Natural killer cell treated with Interleukin-12 subunit alpha and Interleukin-12 subunit beta and Interleukin-15 and Interleukin-18, amount 100 ng/mL, for 72 hours (primary cell): ENCODE measurements around the gene OR2T5. TPM values are rescaled to one million over a fixed set of nuclear protein-coding genes. Genes with fewer than 3 reads are reported as not detected.
"Not testable (repeated sequence)": the region's sequence is repeated elsewhere in the genome, so short reads cannot be mapped to it uniquely, and the experiment has no call there.

Source experiments
- ATAC-seq, 2 donors: fragments of 150-1000 bp; cut with Tn5 transposase in 1 of 2; sonication (Bioruptor Pico), chemical (Tn5 transposase) in 1 of 2; 2 replicates each; pipeline ENCODE4 v1.10.0; 2021
- DNase-seq: peaks from one replicate; pipeline ENCODE4 v3.0.0; 2022; ENCODE audit warnings: low spot score
- H3K27ac Mint-ChIP-seq, 2 donors: 1 replicate in 1 of 2; 2 replicates in 1 of 2; pipeline ENCODE4 v1.8.0; 2022; ENCODE audit warnings: mixed read lengths in 2 of 2, mild to moderate bottlenecking in 1 of 2, moderate library complexity in 1 of 2
- H3K27me3 Mint-ChIP-seq, 2 donors: 1 replicate in 1 of 2; 2 replicates in 1 of 2; pipeline ENCODE4 v1.8.0; 2022; ENCODE audit warnings: mixed read lengths in 2 of 2
- H3K36me3 Mint-ChIP-seq: one replicate; pipeline ENCODE4 v1.8.0; 2022; ENCODE audit warnings: mixed read lengths
- H3K4me1 Mint-ChIP-seq, 2 donors: 1 replicate in 1 of 2; 2 replicates in 1 of 2; pipeline ENCODE4 v1.8.0; 2022; ENCODE audit warnings: low read depth in 2 of 2, mixed read lengths in 2 of 2, mild to moderate bottlenecking in 1 of 2
- H3K4me3 Mint-ChIP-seq: one replicate; pipeline ENCODE4 v1.8.0; 2022; ENCODE audit warnings: mixed read lengths
- H3K9me3 Mint-ChIP-seq: 2 replicates; pipeline ENCODE4 v1.8.0; 2022; ENCODE audit warnings: mixed read lengths
- total RNA-seq, 2 donors: library from RNA; stranded (reverse); gene quantifications; one replicate each; pipeline ENCODE4 v1.2.3, GENCODE V29; 2022

The OR2T5 gene
- total RNA-seq, 2 donors from 2014 or later, result not detected

- not testable (repeated sequence) for H3K36me3 Mint-ChIP-seq, H3K4me1 Mint-ChIP-seq, DNase-seq, H3K27ac Mint-ChIP-seq, H3K4me3 Mint-ChIP-seq, ATAC-seq, H3K9me3 Mint-ChIP-seq
- peaks cover 9 to 32% of the 10 kb centered on the region in 2 donors for H3K27me3 Mint-ChIP-seq
Observed at GRCh38 chr1:248472111-248472510, 16.3 kb upstream of the OR2T5 start.

GRCh38 chr1:248473051-248473450 is 15.3 kb upstream of the OR2T5 start, which contains the start of gene OR2T3:
OR2T3 (plus strand) TSS chr1:248473351; CDS start chr1:248473351, 0 bp downstream.
- H3K27ac Mint-ChIP-seq, DNase-seq, H3K36me3 Mint-ChIP-seq, ATAC-seq, H3K4me3 Mint-ChIP-seq, H3K4me1 Mint-ChIP-seq, H3K9me3 Mint-ChIP-seq: not testable (repeated sequence)
- H3K27me3 Mint-ChIP-seq, result peaks cover 8 to 27% of the 10 kb centered on the region in 2 donors

DNA sequence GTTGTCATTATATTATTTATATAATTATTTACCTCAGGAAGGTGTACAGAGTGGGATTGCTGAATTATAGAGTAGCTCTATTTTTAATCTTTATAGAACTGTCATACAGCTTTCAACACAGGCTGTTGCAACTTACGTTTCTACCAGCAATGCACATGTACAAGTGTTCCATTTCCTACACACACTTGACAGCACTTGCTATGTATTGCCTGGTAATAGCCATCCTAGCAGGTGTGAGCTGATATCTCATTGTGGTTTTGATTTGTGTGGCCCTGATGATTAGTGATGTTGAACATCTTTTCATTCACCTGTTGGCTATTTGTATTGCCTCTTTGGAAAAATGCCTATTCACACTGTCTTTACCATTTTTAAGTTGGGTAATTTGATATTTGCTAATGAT is 12.7 kb upstream of the OR2T5 start:
- not testable (repeated sequence) for ATAC-seq, H3K36me3 Mint-ChIP-seq, H3K4me3 Mint-ChIP-seq, H3K9me3 Mint-ChIP-seq, DNase-seq, H3K4me1 Mint-ChIP-seq, H3K27ac Mint-ChIP-seq
- H3K27me3 Mint-ChIP-seq, result peaks cover 13 to 20% of the 10 kb centered on the region in 2 donors

GRCh38 chr1:248481686-248482579 is 6.5 kb upstream of the OR2T5 start:
- not testable (repeated sequence) for H3K27me3 Mint-ChIP-seq, H3K9me3 Mint-ChIP-seq, H3K36me3 Mint-ChIP-seq, DNase-seq
- Mint-ChIP-seq H3K4me3 (peak overlapping the region; percentile 75), H3K4me1 (peaks cover 10 to 13% of the 10 kb centered on the region in 2 donors), H3K27ac (peak overlapping the region; percentile 44 to 66)
- peak; percentile 58 to 81 for ATAC-seq

DNA sequence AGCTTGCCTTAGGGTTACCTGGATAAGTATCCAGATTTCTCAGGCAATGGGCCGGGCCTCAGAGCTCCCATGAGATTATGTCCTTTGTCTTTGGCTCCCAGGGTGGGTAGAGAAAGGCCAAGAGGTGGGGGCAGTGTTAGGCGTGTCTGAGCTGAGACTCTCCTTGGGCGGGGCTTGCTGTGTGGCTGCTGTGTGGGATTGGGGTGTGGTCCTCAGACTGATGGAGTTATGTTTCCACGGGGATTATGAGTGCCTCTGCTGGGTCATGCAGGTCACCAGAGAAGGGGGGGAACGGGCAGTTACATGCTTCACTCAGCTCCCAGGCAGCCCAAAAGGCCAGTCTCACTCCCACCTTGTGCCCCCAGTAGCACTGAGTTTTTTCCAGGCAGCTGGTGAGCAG is 8.3 kb downstream of the OR2T5 start:
- not testable (repeated sequence) for H3K4me1 Mint-ChIP-seq, H3K27ac Mint-ChIP-seq, DNase-seq, H3K36me3 Mint-ChIP-seq, H3K4me3 Mint-ChIP-seq, ATAC-seq, H3K27me3 Mint-ChIP-seq, H3K9me3 Mint-ChIP-seq

- H3K36me3 Mint-ChIP-seq, H3K4me3 Mint-ChIP-seq, H3K9me3 Mint-ChIP-seq, DNase-seq, H3K4me1 Mint-ChIP-seq, H3K27ac Mint-ChIP-seq, H3K27me3 Mint-ChIP-seq: not testable (repeated sequence)
- peak in 1 of 2 donors; percentile 57 for ATAC-seq
Observed at GRCh38 chr1:248500305-248501035, 12.1 kb downstream of the OR2T5 start.

DNA sequence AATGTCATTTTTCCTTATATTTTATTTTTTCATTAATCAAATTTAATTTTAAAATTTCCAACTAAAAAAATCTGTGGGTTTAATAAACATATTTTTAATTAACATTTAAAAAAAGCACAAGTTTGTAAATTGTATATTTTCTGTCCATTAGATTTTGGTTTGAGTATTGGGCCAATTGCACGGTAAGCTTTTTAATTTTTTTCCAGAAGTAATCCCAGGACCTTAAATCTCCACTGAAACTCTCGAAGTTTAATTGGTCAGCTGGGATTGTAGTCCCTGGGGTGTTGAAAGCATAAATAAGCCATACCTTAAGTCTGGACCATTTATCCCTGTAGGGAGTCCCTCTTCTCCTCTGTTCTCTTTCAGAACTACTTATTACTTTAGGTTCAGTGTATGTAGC is 19.4 kb downstream of the OR2T5 start, which contains the start of gene OR2G6:
Gene OR2G6 (plus strand): TSS at position 301 of the 400 bp plus-strand sequence. CDS start 13,574 bp downstream, outside the sequence.
- not testable (repeated sequence) for H3K4me1 Mint-ChIP-seq, ATAC-seq, DNase-seq, H3K36me3 Mint-ChIP-seq, H3K9me3 Mint-ChIP-seq, H3K4me3 Mint-ChIP-seq, H3K27ac Mint-ChIP-seq, H3K27me3 Mint-ChIP-seq

- H3K27me3 Mint-ChIP-seq, ATAC-seq: not testable (repeated sequence)
Observed at GRCh38 chr1:248510217-248510616, 21.8 kb downstream of the OR2T5 start.

DNA sequence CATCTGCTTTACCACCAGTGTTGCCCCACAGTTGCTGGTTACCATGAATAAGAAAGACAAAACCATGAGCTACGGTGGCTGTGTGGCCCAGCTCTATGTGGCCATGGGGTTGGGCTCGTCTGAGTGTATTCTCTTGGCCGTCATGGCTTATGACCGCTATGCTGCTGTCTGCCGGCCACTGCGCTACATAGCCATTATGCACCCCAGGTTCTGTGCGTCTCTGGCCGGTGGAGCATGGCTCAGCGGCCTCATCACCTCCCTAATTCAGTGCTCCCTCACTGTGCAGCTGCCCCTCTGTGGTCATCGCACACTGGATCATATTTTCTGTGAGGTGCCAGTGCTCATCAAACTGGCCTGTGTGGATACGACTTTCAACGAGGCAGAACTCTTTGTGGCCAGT is 33.5 kb downstream of the OR2T5 start:
- no peaks in the 10 kb centered on the region for H3K4me1 Mint-ChIP-seq
- peaks cover 0 to 5% of the 10 kb centered on the region in 2 donors for H3K27me3 Mint-ChIP-seq
- H3K36me3 Mint-ChIP-seq, result no peaks in the 10 kb centered on the region
- no peak overlapping the region for H3K27ac Mint-ChIP-seq
- no peak overlapping the region for H3K4me3 Mint-ChIP-seq
- DNase-seq (no peak), ATAC-seq (no peak)
- H3K9me3 Mint-ChIP-seq, result peaks cover 4% of the 10 kb centered on the region

More at GRCh38 chr1:248510217-248510616, 21.8 kb downstream of the OR2T5 start:
- H3K36me3 Mint-ChIP-seq, H3K9me3 Mint-ChIP-seq, H3K4me3 Mint-ChIP-seq, H3K4me1 Mint-ChIP-seq, DNase-seq, H3K27ac Mint-ChIP-seq: not testable (repeated sequence)

DNA sequence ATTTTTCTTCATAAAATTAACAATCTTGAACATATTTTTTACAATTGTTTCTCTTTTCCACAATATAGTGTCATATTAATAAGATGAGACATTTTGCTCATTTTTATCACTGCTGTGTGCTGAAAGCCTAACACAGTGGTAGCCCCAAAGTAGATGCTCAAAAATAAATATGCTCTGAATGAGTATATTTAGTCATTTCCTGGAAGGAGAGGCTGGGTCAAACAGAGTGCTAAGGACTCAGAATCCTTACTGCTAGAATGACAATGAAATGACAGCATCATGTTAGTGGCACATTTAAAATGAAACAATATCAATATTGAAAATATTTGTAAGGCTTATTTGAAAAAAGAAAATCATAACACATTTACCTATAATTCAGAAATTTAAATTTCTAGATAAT is 49.1 kb downstream of the OR2T5 start:
- ATAC-seq, H3K27me3 Mint-ChIP-seq, DNase-seq, H3K4me1 Mint-ChIP-seq, H3K27ac Mint-ChIP-seq, H3K36me3 Mint-ChIP-seq, H3K4me3 Mint-ChIP-seq, H3K9me3 Mint-ChIP-seq: not testable (repeated sequence)

Other genes starting within 250 kb of the OR2T5 start
- not detected for gene OR2T33, start 210.6 kb upstream of the OR2T5 start, total RNA-seq
- gene OR2T12, start 185.2 kb upstream of the OR2T5 start, total RNA-seq, result not detected
- not detected for gene OR2M7, start 164.0 kb upstream of the OR2T5 start, total RNA-seq
- gene OR14C36, start 139.8 kb upstream of the OR2T5 start, total RNA-seq, result not detected
- gene OR2T4, start 126.9 kb upstream of the OR2T5 start, total RNA-seq, result not detected
- not detected for gene OR2T6, start 112.8 kb upstream of the OR2T5 start, total RNA-seq
- not detected for gene OR2T1, start 85.5 kb upstream of the OR2T5 start, total RNA-seq
- not detected for gene OR2T2, start 43.0 kb upstream of the OR2T5 start, total RNA-seq
- gene OR2T3, start 15.2 kb upstream of the OR2T5 start, total RNA-seq, result under 1 TPM in 1 of 2 donors, not detected in 1; 0.47 TPM
- not detected for gene OR2G6, start 19.5 kb downstream of the OR2T5 start, total RNA-seq
- gene OR2T29, start 74.2 kb downstream of the OR2T5 start, total RNA-seq, result not detected
- not detected for gene OR2T34, start 86.2 kb downstream of the OR2T5 start, total RNA-seq
- not detected for gene OR2T10, start 109.1 kb downstream of the OR2T5 start, total RNA-seq
- not detected for gene OR2T11, start 146.5 kb downstream of the OR2T5 start, total RNA-seq
- not detected for gene OR2T35, start 156.7 kb downstream of the OR2T5 start, total RNA-seq
- not detected for gene OR2T27, start 166.9 kb downstream of the OR2T5 start, total RNA-seq
- gene OR14I1, start 214.2 kb downstream of the OR2T5 start, total RNA-seq, result not detected